Measurements from ENCODE around the gene MBD3L2.
"Not testable (repeated sequence)": the region's sequence is repeated elsewhere in the genome, so short reads cannot be mapped to it uniquely, and the experiment has no call there.

MBD3L2 gene

GRCh38 chr19:7030278-7030677, 18.8 kb upstream of the MBD3L2 start, which contains the start of gene MBD3L5:
Gene MBD3L5 (plus strand): TSS chr19:7030578. CDS start chr19:7030612, 34 bp downstream.
- H4K8ac ChIP-seq (ENCODE audit: low read length); H3K27ac ChIP-seq (ENCODE audit: low read length, poor library complexity, severe bottlenecking); H4K91ac ChIP-seq (ENCODE audit: low read length); H3K9me3 ChIP-seq (ENCODE audit: control insufficient read depth, low read length); H3K4me3 ChIP-seq (ENCODE audit: insufficient read depth in 1 of 2, low read depth in 1 of 2, low read length in 2 of 2); H3K27me3 ChIP-seq (ENCODE audit: control insufficient read depth in 1 of 2, insufficient read depth in 1 of 2, low read length in 2 of 2); DNase-seq; H3K4me1 ChIP-seq (ENCODE audit: control insufficient read depth, insufficient read depth, low read depth, low read length); H2BK5ac ChIP-seq (ENCODE audit: low read depth, low read length, poor library complexity, severe bottlenecking); H2AK5ac ChIP-seq (ENCODE audit: low read length, severe bottlenecking); H2AFZ ChIP-seq (ENCODE audit: low read depth, low read length); H3K79me1 ChIP-seq (replicated peaks; ENCODE audit: low read length, poor library complexity, severe bottlenecking); H2BK12ac ChIP-seq (ENCODE audit: low read length in 2 of 2); H3K14ac ChIP-seq (ENCODE audit: low read length in 2 of 2); H2BK15ac ChIP-seq (ENCODE audit: low read depth, poor library complexity, severe bottlenecking); H3K9ac ChIP-seq (ENCODE audit: low read length); H3K23ac ChIP-seq (ENCODE audit: low read length in 2 of 2); H3K4ac ChIP-seq (ENCODE audit: low read depth in 1 of 2, low read length in 2 of 2); H2BK120ac ChIP-seq (ENCODE audit: low read depth, low read length); H3K36me3 ChIP-seq (ENCODE audit: control insufficient read depth in 1 of 2, insufficient read depth in 2 of 2, low read depth in 1 of 2, low read length in 2 of 2); H3K4me2 ChIP-seq (ENCODE audit: low read length, poor library complexity, severe bottlenecking); H3K18ac ChIP-seq (ENCODE audit: low read depth in 1 of 2, low read length in 2 of 2): not testable (repeated sequence)
- no CpG with 5 or more reads among the region's 9 CpGs for WGBS

GRCh38 chr19:7040079-7040478, 9.0 kb upstream of the MBD3L2 start, which contains the start of gene MBD3L4:
Gene MBD3L4 (minus strand): TSS chr19:7040179. CDS start chr19:7040144, 35 bp downstream.
- not testable (repeated sequence) for H3K23ac ChIP-seq (ENCODE audit: low read length in 2 of 2); H3K4me1 ChIP-seq (ENCODE audit: control insufficient read depth, insufficient read depth, low read depth, low read length); H3K9me3 ChIP-seq (ENCODE audit: control insufficient read depth, low read length); H2BK12ac ChIP-seq (ENCODE audit: low read length in 2 of 2); H3K14ac ChIP-seq (ENCODE audit: low read length in 2 of 2); H3K9ac ChIP-seq (ENCODE audit: low read length); H3K4me3 ChIP-seq (ENCODE audit: insufficient read depth in 1 of 2, low read depth in 1 of 2, low read length in 2 of 2); H3K27me3 ChIP-seq (ENCODE audit: control insufficient read depth in 1 of 2, insufficient read depth in 1 of 2, low read length in 2 of 2); H2BK15ac ChIP-seq (ENCODE audit: low read depth, poor library complexity, severe bottlenecking); H3K18ac ChIP-seq (ENCODE audit: low read depth in 1 of 2, low read length in 2 of 2); H2BK120ac ChIP-seq (ENCODE audit: low read depth, low read length); H2AFZ ChIP-seq (ENCODE audit: low read depth, low read length); H4K91ac ChIP-seq (ENCODE audit: low read length); H3K4me2 ChIP-seq (ENCODE audit: low read length, poor library complexity, severe bottlenecking); H3K27ac ChIP-seq (ENCODE audit: low read length, poor library complexity, severe bottlenecking); H3K4ac ChIP-seq (ENCODE audit: low read depth in 1 of 2, low read length in 2 of 2); H2AK5ac ChIP-seq (ENCODE audit: low read length, severe bottlenecking); H3K79me1 ChIP-seq (replicated peaks; ENCODE audit: low read length, poor library complexity, severe bottlenecking); H4K8ac ChIP-seq (ENCODE audit: low read length); H2BK5ac ChIP-seq (ENCODE audit: low read depth, low read length, poor library complexity, severe bottlenecking); DNase-seq; H3K36me3 ChIP-seq (ENCODE audit: control insufficient read depth in 1 of 2, insufficient read depth in 2 of 2, low read depth in 1 of 2, low read length in 2 of 2)
- WGBS = no CpG with 5 or more reads among the region's 9 CpGs

GRCh38 chr19:7041563-7041962, 7.6 kb upstream of the MBD3L2 start:
- not testable (repeated sequence) for H2BK120ac ChIP-seq (ENCODE audit: low read depth, low read length); H3K9me3 ChIP-seq (ENCODE audit: control insufficient read depth, low read length); H4K91ac ChIP-seq (ENCODE audit: low read length); H3K4me2 ChIP-seq (ENCODE audit: low read length, poor library complexity, severe bottlenecking); H3K9ac ChIP-seq (ENCODE audit: low read length); H2BK15ac ChIP-seq (ENCODE audit: low read depth, poor library complexity, severe bottlenecking); H3K27ac ChIP-seq (ENCODE audit: low read length, poor library complexity, severe bottlenecking); H3K4me3 ChIP-seq (ENCODE audit: insufficient read depth in 1 of 2, low read depth in 1 of 2, low read length in 2 of 2); H2AK5ac ChIP-seq (ENCODE audit: low read length, severe bottlenecking); H3K36me3 ChIP-seq (ENCODE audit: control insufficient read depth in 1 of 2, insufficient read depth in 2 of 2, low read depth in 1 of 2, low read length in 2 of 2); H3K23ac ChIP-seq (ENCODE audit: low read length in 2 of 2); H4K8ac ChIP-seq (ENCODE audit: low read length); H3K14ac ChIP-seq (ENCODE audit: low read length in 2 of 2); H2BK12ac ChIP-seq (ENCODE audit: low read length in 2 of 2); H3K79me1 ChIP-seq (replicated peaks; ENCODE audit: low read length, poor library complexity, severe bottlenecking); H2AFZ ChIP-seq (ENCODE audit: low read depth, low read length); H3K18ac ChIP-seq (ENCODE audit: low read depth in 1 of 2, low read length in 2 of 2); H3K4ac ChIP-seq (ENCODE audit: low read depth in 1 of 2, low read length in 2 of 2); H2BK5ac ChIP-seq (ENCODE audit: low read depth, low read length, poor library complexity, severe bottlenecking); DNase-seq; H3K27me3 ChIP-seq (ENCODE audit: control insufficient read depth in 1 of 2, insufficient read depth in 1 of 2, low read length in 2 of 2); H3K4me1 ChIP-seq (ENCODE audit: control insufficient read depth, insufficient read depth, low read depth, low read length)
- no CpG with 5 or more reads among the region's 2 CpGs for WGBS

- not testable (repeated sequence) for H3K9ac ChIP-seq (ENCODE audit: low read length); H3K4me1 ChIP-seq (ENCODE audit: control insufficient read depth, insufficient read depth, low read depth, low read length); H3K4ac ChIP-seq (ENCODE audit: low read depth in 1 of 2, low read length in 2 of 2); H2AFZ ChIP-seq (ENCODE audit: low read depth, low read length); H2BK15ac ChIP-seq (ENCODE audit: low read depth, poor library complexity, severe bottlenecking); H3K27ac ChIP-seq (ENCODE audit: low read length, poor library complexity, severe bottlenecking); H3K4me2 ChIP-seq (ENCODE audit: low read length, poor library complexity, severe bottlenecking); H3K18ac ChIP-seq (ENCODE audit: low read depth in 1 of 2, low read length in 2 of 2); H3K36me3 ChIP-seq (ENCODE audit: control insufficient read depth in 1 of 2, insufficient read depth in 2 of 2, low read depth in 1 of 2, low read length in 2 of 2); H2BK5ac ChIP-seq (ENCODE audit: low read depth, low read length, poor library complexity, severe bottlenecking); H3K27me3 ChIP-seq (ENCODE audit: control insufficient read depth in 1 of 2, insufficient read depth in 1 of 2, low read length in 2 of 2); H4K8ac ChIP-seq (ENCODE audit: low read length); H3K79me1 ChIP-seq (replicated peaks; ENCODE audit: low read length, poor library complexity, severe bottlenecking); H2AK5ac ChIP-seq (ENCODE audit: low read length, severe bottlenecking); H3K23ac ChIP-seq (ENCODE audit: low read length in 2 of 2); H3K4me3 ChIP-seq (ENCODE audit: insufficient read depth in 1 of 2, low read depth in 1 of 2, low read length in 2 of 2); H2BK120ac ChIP-seq (ENCODE audit: low read depth, low read length); H3K14ac ChIP-seq (ENCODE audit: low read length in 2 of 2); H3K9me3 ChIP-seq (ENCODE audit: control insufficient read depth, low read length); H2BK12ac ChIP-seq (ENCODE audit: low read length in 2 of 2); DNase-seq; H4K91ac ChIP-seq (ENCODE audit: low read length)
- WGBS = no CpG with 5 or more reads among the region's 5 CpGs
These were observed 2.3 kb downstream of the MBD3L2 start for GRCh38 chr19:7051421-7051820.
